Hematopoietic multipotent progenitor cell (in vitro differentiated cells): ENCODE measurements around the gene L3MBTL3. TPM values are rescaled to one million over a fixed set of nuclear protein-coding genes. Genes with fewer than 3 reads are reported as not detected.

Experiments used
- DNase-seq, 3 donors: peaks; one replicate each; pipeline ENCODE4 v3.0.0-alpha.2; 2011 to 2015; ENCODE audit warnings: low read depth in 2 of 3, low spot score in 2 of 3
- total RNA-seq: library from RNA; depleted of rRNA; stranded (reverse); fragments of >200 nt; gene quantifications from one replicate; pipeline ENCODE4 v1.2.3, GENCODE V29; 2012

Gene L3MBTL3
- total RNA-seq, 1 donor = 6.5 TPM

DNA sequence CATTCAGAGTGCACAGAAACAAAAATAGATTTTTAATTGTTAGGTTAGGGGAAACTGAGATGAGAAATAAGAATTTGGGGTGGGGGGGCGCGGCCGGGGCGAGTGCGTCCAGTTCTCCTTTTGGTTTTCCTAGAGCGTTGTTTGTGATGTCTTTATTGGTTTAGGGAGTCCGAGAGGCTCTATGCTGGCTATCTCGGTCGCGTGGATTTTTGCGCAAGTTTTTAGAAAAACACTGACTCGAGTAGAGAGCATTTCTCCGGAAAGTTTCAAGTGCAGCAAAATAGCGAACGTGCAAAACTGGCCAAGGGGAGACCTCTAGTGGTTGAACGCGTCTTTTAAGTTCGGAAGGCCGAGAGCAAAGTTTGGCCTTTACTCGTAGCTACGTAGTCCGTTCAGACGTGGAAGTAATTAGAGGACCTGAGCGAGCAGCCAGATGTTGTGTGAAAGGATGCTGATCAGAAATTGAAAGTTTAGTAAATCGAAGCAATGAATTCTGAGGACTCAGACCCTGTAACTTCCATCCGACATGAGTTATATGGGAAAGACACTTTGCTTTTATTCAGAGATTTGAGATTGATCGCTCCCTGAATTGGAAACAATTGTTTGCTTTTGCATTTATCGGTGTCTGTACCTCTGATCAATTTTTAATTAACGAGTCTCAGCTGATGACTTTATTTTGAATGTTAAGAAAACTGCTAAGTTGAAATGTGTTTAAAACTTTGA is 2.7 kb downstream of the L3MBTL3 start:
- DNase-seq = peak in 2 of 3 donors; percentile 85 to 91

DNA sequence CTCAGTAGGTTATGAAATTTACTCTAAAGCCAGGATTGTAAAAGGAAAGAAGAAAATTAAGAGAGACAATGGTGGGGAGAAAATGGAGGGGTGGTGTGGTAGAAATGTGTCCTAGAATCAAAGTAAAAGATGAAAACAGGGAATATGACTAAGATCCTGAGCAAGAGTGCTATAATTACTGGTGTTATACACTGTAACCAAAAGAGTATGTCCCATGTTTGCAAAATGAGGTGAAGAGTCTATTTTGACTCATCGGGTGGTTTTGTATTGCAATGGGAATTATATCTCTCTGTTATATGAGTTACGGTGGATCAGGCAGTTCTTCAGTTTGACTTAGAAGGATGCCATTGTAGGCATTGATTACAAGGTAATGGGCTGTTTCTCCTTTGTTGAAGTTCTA is 8.5 kb downstream of the L3MBTL3 start:
- no peak for DNase-seq

DNA sequence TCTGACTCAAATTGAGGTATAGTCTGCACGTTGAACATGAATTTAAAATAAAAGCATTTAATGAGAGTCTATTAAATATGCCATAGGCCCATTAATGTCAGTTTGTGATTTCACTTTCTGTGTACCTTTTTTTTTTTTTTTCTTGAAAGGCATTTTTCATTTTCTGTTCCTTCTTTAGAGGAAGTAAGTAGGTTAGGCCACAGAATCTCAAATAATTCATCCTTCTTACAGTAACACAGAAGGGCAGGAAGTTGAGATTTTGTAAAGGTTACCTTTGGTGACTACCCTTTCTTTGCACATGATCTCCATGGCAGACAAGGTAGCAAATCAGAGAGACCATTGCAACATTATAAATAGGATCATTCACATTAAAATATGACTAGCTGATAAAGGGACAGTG is 9.6 kb downstream of the L3MBTL3 start:
- peak in 1 of 3 donors; percentile 49 for DNase-seq

DNA sequence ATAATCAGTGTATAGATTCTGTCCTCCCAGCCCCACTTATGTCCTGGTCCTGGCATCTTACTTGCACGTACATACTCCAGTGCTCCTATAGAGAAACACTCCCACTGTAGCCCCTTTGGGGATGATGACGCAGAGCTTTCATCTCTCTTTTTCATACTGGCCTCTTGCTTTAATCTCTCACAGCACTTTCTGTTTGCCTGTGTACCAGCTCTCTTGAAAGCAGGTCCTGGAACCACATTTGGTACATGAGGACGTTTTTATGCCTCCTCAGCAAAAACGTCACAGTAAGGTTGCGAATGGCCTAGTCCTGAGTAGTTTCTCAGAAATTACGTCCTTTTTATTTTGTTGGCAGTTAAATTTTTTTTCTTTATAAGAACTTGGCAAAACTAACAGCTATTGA is 10.8 kb downstream of the L3MBTL3 start:
- no peak for DNase-seq

DNA sequence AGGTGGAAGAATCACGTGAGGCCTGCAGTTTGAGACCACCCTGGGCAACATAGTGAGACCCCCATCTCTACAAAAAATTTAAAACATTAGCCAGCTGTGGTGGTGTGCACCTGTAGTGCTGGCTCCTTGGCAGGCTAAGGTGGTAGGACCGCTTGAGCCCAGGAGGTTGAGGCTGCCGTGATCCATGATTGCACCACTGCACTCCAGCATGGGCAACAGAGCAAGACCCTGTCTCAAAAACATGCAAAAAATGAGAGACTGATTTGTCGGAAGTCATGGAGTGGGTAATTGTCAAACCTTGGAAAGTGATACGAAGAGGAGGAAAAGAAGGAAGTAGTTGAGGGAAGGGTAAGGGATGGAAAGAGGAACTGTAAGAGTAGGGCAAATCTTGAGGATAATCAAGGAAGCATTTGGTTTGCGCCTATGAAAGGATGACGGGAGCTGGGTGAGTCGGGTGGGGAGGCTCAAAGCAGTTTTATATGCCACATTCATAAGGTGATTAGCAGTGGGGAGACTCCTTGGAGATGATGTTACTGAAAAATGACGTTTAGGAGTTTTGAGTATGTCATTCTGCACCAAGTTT is 14.5 kb downstream of the L3MBTL3 start:
- no peak for DNase-seq

DNA sequence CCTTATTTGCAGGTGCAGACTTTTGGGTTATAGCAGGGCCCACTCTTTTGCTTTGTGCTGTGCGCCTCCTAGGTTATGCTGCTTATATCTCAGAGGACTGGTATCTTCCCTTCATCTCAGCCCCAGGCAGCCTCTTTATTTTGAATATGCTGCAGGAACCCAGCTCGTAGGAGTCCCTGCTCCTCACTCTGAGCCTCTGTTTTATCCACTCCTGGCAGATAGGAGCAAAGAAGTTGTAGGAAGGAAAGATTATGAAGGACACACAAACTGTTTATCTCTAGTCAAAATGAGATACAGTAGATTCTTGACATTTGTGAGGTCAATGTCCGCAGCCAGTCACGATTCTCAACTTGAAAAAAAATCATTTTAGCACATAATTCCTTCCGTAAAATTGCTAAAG is 15.6 kb downstream of the L3MBTL3 start:
- no peak for DNase-seq

DNA sequence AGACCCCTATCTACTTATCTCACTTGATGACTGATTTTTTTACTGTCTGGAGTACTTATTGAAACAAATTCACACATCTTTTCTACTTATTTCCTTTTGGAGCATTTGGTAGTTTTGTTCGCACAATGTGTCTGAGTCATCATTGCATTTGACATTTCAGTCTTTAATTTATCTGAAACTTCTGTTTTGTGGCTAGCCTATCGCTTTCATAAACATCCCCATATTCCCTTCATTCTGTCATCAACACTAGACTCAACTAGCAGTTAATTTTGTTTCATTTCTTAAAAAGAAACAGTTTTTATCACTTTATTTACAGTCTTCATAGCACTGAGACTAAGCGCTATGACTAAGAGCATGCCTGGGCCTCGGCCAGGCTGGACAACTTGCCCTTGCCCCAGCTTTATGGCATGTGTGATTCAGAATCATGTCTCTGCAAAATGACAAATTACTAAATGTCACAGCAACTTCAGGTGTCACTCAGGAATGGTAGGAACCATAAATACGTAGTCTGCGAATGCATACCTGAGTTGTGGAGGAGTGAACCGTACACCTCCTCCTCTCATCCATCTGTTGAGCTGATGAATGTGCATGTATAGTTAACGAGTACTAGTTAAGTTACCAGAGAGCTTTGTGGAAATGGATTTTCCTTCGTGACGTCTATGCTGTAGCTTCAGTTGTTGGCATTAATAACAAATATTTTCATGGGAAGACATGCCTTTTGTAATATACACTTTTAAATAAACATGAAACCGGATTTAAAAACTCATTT is 16.2 kb downstream of the L3MBTL3 start:
- peak in 2 of 3 donors; percentile 62 to 74 for DNase-seq

DNA sequence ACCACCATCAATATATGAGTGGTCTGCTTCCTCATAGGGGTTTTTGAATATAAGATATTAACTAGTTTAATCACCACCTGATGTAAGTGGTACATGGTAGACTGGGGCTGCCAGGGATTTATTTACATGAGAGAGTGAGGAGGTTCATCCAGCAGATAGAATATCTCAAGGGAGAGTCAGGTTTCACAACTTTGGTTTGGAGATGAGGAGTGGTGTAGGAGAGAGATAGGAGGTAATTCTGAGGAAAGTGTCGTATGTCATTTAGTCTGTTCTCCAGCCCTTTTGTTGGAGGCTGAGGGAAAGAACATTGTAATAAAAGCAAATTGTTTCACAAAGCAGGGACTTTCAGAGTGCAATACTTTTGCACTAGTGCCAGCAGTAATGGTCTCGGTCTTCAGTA is 16.8 kb downstream of the L3MBTL3 start:
- DNase-seq = no peak

DNA sequence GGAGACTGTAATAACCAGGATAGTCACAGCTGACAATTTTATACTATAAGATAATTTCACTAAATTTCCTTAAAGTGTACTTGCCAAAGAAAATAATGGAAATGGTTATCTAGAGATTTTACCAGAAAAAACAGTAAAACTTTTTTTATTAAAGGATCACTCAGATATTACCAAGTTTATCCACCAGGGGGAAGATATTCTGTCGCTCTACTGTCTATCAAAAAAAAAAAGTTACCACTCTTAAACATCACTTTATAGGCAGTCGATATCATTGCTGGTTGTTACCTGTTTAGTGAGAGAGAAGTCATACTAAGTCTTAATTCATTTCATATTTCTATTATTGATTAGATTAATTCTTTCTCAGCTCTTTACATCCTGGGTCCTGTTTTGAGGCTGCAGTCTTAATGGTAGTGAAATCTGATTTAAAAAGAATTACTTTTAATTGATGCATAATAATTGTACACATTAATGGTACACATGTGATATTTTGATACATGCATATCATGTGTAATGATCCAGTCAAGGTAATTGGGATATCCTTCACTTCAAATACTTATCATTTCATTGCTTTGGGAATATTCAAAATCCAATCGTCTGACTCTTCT is 18.9 kb downstream of the L3MBTL3 start:
- peak in 1 of 3 donors; percentile 50 for DNase-seq

DNA sequence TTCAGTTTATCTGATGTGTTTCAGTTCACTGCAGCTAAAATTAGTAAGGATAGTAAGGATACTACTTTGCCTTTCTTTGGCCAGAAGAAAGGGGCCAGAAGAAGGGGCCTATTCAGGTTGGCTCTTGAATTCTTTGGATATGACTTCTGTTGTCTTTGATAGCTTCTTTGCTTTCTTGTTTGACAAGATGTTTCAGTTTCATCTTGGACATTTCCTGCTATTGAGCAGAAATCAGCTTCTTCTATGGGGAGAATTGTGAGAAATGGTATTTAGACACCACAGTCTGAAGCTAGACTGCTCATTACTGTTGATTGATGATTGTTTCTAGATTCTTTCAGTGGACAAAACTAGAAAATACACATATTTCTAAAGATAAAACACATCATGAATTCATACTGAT is 23.2 kb downstream of the L3MBTL3 start:
- DNase-seq = no peak

DNA sequence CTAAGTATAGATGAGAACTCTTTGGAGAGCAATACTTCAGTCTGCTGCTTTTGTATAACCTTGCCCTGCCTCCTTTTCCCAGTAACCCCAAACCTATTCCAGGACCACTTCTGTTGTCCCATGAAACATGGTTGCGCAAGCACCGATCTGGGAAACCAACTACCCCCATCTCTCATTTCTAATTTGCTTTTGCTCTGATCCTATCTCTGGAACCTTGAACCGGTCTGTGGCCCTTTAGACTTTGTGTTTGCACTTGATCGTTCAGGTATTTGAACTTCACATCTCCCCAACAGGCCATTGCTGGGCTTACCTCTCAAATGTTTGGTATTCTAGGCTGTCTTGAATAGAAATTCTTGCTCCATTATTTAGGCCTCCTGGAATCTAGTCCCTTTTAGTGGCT is 25.0 kb downstream of the L3MBTL3 start:
- DNase-seq = no peak

DNA sequence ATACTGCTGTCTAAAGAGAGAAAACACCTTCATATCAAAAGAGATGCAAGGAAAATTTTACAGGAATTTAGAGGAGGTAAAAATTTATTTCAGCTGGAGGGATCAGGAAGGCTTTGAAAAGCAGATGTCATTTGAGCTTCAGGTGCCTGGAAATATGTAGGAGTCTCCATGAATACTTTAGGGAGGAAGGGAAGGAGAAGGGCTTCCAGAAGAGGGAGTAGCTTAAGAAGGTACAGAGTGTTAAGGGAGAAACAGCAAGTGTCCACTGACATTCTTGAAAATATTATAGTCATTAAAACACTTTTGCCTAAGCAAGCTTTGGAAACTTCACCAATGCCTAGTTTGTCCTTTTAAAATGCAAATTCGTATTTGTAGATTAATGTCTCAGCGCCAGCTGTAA is 27.2 kb downstream of the L3MBTL3 start:
- DNase-seq = no peak

DNA sequence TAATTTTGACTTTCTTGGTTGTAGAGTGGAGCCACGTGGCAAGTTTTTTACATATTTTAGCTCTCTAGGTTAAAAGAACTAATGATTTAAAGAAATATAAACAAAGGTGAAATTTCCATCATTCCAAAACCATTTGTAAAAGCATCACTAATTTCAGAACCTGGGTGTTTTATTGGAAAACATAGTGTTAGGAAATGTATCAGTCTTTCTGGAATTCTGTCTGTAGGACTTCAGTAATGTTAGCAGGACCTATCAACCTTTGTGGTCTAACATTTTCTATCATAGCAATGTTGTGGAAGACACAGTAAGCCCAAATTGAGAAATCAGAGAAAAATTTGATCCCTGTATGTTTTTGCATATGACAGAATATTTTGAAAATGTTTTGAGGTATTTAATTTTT is 28.3 kb downstream of the L3MBTL3 start:
- DNase-seq = no peak

DNA sequence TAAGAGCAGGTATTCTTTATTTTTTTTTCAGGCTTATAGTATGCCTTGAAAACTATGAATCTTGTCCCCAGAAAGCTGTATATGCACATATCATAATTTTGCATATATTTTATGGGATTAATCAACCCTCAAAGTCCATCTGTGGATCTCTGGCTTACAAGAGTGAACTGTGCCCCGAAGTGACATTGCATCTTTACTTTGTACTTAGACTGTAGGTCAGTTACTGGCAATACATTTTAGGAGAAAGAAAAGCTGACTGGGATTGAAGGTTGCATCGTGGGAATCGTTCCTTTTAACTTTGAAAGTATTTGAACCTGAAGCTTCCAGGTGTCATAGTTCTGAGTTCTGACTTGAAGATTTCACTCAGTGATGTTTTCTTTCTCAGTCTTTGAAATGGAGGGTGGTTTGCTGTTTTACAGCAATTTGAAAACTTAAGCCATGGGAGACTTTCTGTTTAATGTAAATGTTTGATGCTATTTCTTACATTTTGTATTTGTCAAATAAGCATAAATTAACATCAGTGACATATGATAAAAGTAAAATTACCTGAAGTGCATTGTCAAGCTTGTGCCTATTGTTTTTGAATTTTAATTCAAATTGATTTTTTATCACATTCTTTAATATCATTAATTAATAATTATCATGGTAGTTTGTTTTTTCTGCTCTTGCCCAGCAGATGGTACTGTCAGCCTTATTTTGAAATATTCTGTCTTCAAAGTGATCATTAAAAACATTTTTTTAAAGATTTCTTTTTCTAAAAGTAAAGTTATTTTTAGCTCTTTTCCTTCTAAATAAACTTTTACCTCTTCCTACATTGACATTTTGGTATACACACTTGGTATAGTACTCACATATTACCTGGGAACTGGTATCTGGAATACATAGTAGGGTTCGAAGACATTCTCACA is 29.0 kb downstream of the L3MBTL3 start:
- no peak for DNase-seq

DNA sequence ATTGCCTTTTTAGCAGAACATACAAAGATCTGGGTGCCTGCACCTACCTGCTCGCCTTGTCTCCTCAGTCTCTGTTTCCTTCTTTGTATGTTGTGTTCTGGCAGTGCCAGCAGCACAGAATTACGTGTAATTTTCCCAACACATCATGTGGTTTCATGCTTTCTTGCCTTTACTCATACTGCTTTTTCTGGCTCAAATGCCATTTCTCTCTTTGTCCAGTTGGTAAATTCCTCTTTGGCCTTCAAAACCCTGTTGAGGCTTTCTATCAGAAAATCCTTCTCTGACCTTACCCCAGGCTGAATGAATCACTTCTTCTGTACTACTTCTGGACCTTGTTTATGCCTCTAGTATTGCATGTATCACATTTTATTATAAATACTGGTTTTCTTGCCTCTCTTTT is 31.8 kb downstream of the L3MBTL3 start:
- DNase-seq = no peak

DNA sequence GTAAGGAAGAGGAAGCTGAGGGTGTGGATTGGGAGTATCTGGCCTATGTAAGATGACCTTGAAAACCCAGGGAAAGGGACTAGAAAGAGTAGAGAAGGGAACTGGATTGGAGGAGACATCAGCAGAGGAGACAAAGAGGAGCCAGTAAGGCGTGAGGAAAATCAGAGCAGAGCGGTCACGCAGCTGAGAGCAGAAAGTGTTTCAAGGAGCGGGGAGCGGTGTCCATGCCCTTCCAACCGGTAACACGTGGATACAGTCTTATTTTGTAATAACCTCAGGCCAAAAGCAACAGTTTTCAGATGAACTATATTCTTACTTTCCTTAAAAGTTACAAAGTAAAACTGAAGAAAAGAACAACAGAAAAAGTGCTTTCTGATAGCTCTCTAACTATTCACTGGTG is 36.3 kb downstream of the L3MBTL3 start:
- DNase-seq = no peak

DNA sequence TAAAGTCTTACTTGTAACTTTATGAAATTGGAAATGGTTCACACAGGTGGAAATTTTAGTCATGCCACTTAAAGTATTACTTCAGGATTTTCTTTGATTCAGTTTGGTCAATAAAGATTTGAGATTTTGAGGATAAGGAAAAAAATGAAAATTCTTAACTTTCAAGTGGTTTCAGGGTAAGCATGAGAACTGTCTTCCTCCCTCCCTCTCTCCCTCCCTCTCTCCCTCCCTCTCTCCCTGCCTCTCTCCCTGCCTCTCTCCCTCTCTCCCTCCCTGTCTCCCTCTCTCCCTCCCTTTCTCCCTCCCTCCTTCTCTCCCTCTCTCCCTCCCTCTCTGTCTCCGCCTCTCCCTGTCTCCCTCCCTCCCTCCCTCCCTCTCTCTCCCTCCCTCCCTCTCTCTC is 36.9 kb downstream of the L3MBTL3 start:
- DNase-seq = no peak

DNA sequence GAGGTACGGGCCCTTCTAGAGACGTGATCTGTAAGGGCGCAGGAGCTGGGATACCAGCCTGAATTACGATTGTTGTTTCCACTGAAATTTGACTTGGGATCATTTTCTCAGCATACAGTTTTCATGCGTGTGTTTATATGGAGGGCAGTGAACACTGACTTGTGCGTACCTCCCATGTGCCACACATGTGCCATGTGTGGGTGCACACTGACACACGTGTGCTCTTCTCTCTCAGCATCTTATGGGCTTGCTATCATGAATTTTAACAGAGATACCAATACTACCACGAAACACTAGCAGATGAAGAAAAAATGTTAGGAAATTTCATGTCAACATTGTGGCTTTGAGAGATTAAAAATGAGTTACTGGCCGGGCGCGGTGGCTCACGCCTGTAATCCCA is 39.1 kb downstream of the L3MBTL3 start:
- DNase-seq = no peak

DNA sequence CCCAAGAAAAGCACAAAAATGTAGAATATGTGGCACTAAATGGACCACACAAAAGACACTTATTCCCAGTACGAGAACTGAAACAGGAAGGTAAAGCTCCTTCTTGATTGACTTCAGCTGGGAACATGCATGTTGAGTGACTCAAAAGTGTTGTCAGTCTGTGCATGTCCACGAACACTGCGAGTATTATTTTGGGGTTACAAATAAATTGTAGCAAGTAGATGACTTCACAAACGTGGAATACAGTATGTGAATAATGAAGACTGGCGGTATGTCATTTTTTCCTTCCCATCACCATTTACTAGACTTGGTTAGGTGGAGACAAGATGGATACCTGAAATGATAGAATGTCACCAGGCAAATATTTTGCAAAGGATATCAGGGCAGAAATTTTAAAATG is 45.4 kb downstream of the L3MBTL3 start:
- no peak for DNase-seq

DNA sequence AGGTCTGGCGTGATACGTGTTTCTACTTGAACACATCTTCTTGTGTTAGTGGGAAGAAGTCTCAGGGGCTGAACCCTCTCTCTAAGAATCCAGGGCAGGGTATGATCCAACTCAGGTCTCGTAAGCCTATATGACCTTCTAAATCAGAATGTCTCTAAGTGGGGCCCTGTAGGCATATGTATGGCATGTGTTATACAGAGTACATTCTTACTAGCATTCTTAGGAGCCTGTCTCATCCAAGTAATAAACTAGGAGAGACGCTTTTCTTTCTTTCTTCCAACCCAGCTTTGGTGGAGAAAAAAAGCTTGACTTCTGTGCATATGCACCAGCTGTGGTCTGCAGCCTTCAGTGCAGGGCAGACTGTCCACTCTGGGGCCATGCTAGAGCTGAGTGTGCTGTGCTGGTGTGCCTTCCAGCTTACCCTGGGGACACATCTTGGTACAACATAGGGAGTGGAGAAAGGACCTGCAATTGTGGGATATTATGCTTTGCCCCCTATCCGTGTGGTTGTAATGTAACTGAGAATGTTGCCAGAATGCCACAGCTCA is 47.3 kb downstream of the L3MBTL3 start:
- no peak for DNase-seq
